ENCODE measurements around the gene OGT.

DNA sequence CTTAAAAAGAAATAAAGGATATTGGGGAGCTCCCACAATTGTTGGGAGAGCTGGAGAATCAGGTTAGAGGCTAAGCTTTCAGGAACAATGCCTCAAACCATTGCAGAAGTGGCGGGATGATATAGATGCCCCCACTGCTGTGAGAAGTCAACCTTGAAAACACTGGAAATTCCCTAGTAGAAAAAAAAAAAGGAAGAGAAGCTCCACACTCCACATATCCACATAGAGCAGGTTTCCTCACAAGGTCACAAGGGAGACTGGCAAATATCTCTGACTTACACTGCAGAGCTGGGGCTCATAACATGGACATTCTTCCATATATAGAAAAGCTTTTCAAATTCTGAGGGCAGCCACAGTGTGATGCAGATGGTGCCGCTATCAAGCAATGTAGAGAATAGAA is 22.7 kb upstream of the OGT start:
- TF ChIP-seq, protein P1, sequence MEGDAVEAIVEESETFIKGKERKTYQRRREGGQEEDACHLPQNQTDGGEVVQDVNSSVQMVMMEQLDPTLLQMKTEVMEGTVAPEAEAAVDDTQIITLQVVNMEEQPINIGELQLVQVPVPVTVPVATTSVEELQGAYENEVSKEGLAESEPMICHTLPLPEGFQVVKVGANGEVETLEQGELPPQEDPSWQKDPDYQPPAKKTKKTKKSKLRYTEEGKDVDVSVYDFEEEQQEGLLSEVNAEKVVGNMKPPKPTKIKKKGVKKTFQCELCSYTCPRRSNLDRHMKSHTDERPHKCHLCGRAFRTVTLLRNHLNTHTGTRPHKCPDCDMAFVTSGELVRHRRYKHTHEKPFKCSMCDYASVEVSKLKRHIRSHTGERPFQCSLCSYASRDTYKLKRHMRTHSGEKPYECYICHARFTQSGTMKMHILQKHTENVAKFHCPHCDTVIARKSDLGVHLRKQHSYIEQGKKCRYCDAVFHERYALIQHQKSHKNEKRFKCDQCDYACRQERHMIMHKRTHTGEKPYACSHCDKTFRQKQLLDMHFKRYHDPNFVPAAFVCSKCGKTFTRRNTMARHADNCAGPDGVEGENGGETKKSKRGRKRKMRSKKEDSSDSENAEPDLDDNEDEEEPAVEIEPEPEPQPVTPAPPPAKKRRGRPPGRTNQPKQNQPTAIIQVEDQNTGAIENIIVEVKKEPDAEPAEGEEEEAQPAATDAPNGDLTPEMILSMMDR (IDR thresholded peaks at IDR 0.05): no peak
- TF ChIP-seq POLR2A (IDR thresholded peaks at IDR 0.05; ENCODE audit: low read depth): no peak
- TF ChIP-seq POLR2AphosphoS5 (IDR thresholded peaks at IDR 0.05): no peak
